VCaP (cell line): ENCODE results near the gene IFI27.
A peak's percentile ranks its signal among the peaks of the same experiment; 100 is the strongest.

Source experiments
- H3K27ac ChIP-seq: fragments of 450-650 bp; 2 replicates; pipeline ENCODE4 v1.5.1; 2017
- CTCF ChIP-seq: fragments of 450-650 bp; conservative IDR thresholded peaks from 2 replicates; pipeline ENCODE4 v1.5.1; 2017; ENCODE audit warnings: mild to moderate bottlenecking, moderate library complexity

IFI27 gene

GRCh38 chr14:94135476-94135875, 24.9 kb downstream of the IFI27 start:
- no peak for TF ChIP-seq CTCF
- H3K27ac ChIP-seq = no peak overlapping the region

- H3K27ac ChIP-seq = no peak overlapping the region
- TF ChIP-seq CTCF = peak; percentile 96
Observed at GRCh38 chr14:94136575-94137331, 26.2 kb downstream of the IFI27 start.

- no peak overlapping the region for H3K27ac ChIP-seq
- no peak for TF ChIP-seq CTCF
Observed at GRCh38 chr14:94138251-94138650, 27.7 kb downstream of the IFI27 start.

- no peak overlapping the region for H3K27ac ChIP-seq
Observed at GRCh38 chr14:94139006-94139405, 28.5 kb downstream of the IFI27 start.

GRCh38 chr14:94139421-94139820, 28.9 kb downstream of the IFI27 start:
- no peak overlapping the region for H3K27ac ChIP-seq
- TF ChIP-seq CTCF = no peak

More at GRCh38 chr14:94139006-94139405, 28.5 kb downstream of the IFI27 start:
- no peak for TF ChIP-seq CTCF

GRCh38 chr14:94142247-94142646, 31.7 kb downstream of the IFI27 start:
- no peak overlapping the region for H3K27ac ChIP-seq
- no peak for TF ChIP-seq CTCF

- TF ChIP-seq CTCF = no peak
- no peak overlapping the region for H3K27ac ChIP-seq
Observed at GRCh38 chr14:94142836-94143235, 32.3 kb downstream of the IFI27 start.
